IPS-NIHi7 (cell line): ENCODE measurements around the gene HCAR2.
"Not testable (repeated sequence)": the region's sequence is repeated elsewhere in the genome, so short reads cannot be mapped to it uniquely, and the experiment has no call there.

Experiments
- DNase-seq: peaks from one replicate; pipeline ENCODE4 v3.0.0; 2012; ENCODE audit warnings: mixed read lengths; ENCODE audit errors: extremely low spot score

HCAR2 gene

DNA sequence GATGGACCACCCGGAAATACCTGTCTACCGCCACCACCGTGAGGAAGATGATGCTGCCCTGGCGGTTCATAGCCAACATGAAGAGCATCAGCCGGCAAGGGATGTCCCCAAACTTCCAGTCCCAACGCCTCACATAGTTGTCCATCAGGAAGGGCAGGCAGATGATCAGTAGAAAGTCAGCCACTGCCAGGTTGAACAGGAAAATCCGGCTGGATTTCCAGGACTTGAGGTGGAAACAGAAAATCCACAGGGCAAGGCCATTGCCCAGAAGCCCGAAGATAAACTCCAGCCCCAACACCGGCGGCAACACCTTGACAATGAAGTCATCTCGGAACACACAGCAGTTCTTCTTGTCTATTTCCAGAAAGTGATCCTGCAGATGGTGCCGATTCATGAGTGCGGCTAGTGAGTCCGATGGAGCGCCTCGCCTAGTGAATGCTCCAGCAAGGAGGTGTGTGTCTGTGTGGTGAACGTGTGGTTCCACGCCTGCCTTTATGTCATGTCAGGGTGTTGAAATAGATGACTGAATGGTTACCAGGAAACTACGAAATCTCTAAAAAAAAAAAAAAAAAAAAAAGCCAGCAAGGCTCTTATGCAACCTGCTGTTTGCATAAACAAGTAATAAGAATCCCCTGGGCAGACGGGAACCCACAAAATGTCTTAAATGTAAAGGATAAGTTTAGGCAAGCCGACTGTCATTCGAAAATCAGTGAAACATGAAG is at the start of gene HCAR2:
TSS of gene HCAR2 (minus strand) at position 468 of the 722 bp plus-strand sequence. CDS start at position 394, 74 bp downstream.
- not testable (repeated sequence) for DNase-seq

DNA sequence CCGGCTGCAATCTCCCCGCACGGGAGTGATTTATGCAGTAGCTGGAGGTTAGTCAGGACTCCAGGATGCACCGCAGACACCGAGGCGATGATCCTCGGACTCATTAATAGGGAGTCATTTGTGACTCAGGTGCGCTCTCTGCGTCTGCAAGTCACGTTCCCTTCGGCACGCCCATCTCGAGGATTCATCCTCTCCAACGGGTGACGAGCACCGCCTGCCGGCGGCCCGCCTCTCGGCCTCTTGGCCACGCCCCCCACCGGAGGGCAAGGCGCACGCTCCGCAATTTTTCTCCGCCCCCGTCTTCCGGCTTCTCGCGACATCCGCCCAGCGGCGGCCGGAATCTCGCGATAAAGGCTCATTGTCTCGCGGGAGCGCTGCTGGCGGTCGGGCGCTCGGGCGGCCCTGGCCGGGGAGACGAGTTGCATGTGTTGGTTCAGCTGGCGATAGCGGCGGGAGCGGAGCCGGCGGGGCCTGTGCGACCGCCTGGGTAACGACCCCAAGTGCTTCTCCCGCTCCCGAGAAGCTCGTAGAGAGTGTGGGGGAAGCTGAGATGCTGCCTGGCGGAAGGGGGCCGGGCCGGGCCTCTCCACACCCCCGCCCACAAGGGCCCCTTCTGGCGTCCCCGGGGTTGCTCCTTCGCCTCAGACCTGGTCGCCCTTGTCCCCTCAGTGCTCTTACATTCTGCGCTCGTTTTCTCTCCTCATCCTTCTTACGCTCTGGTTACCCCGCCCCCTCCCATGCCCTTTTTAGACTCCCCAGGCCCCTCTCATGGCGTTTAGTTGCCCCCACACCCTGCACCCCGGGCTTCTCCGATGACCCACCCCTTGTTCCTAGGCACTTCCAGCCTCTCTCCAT is 49.5 kb upstream of the HCAR2 start, which contains the start of gene DENR:
TSS of gene DENR (plus strand) at position 361 of the 855 bp plus-strand sequence. CDS start 878 bp downstream, outside the sequence.
- peak; percentile 95 for DNase-seq

DNA sequence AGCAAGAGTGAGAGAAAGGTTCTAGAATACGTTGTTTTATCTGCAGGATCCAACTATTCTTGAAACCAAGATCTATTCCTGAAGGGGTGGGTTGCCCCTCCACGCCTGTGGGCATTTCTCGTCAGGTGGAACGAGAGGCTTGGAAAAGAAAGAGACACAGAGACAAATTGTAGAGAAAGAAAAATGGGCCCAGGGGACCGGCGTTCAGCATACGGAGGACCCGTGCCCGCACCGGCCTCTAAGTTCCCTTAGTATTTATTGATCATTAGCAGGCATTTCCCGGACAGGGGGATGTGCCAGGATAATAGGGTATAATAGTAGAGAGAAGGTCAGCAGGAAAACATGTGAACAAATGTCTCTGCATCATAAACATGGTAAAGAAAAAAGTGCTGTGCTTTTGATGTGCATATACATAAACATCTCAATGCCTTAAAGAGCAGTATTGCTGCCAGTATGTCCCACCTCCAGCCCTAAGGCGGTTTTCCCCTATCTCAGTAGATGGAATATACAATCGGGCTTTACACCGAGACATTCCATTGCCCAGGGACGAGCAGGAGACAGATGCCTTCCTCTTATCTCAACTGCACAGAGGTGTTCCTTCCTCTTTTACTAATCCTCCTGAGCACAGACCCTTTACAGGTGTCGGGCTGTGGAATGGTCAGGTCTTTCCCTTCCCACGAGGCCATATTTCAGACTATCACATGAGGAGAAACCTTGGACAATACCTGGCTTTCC is 47.8 kb upstream of the HCAR2 start:
- DNase-seq: not testable (repeated sequence)

DNA sequence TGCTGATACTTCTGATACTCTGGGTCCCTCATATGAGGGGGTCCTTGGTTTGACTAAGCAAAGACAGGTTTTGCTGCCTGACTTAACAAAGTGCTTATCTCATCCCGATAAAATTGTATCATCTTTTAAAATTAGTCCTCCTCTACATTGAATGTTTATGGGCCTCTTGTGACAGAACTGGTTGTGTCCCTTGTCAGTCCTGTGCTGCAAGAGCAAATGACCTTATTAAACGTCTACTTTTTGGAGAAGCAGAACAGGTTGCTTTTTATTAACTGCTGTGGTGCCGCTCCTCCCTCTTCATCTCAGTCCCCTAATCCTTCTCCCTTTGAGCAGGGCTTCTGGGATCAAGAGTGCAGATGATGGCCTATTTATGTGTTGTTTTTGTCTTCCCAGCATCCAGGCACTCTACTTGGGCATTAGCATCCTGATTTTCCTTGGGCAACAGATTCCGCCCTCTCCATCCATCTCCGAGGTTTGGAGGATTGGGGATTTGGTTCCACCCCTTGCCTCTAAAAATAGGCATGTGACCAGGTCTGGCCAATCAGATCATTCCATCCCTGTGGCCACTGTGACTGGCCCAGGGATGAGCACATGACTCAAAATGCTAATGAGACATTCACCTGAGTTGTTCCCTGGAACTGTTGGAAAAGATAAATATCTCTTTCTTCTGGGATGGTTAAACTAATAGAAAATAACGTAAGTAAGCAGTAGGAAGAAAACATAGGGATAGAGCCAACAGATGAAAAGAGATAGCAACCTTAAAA is 46.6 kb upstream of the HCAR2 start:
- peak; percentile 50 for DNase-seq

DNA sequence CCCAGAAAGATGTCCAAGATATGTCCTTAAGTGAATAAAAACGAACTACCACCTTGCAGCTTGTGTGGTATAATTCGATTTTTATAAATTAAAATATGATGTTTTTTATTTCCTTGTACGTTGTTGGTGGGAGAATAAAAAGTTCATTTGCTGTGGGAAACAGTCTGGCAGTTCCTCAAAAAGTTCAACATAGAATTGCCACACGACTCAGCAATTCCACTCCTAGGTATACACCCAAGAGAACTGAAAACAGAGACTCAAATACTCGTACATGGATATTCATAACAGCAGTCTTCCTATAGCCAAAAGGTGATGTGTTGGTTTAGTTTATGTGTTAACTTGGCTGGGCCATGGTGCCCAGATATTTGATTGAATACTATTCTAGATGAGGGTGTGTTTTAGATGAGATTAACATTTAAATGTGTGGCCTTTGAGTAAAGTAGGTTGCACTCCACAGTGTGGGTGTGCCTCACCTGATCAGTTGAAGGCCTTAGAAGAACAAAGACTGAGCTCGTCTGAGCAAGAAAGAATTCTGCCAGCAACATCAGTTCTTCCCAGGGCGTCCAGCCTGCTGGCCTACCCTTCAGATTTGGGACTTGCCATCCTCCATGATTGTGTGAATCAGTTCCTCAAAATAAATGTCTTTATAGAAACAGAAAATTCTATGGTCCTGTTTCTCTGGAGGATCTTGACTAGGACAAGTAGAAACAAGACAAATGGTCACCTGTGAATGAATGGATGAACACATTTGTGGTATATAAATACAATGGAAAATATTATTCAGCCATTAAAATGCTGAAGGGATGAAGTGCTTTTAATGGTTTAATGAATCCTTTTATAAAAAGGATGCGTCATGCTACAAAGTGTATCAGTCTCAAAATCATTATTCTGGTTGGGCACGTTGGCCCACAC is 44.3 kb upstream of the HCAR2 start:
- DNase-seq: no peak

DNA sequence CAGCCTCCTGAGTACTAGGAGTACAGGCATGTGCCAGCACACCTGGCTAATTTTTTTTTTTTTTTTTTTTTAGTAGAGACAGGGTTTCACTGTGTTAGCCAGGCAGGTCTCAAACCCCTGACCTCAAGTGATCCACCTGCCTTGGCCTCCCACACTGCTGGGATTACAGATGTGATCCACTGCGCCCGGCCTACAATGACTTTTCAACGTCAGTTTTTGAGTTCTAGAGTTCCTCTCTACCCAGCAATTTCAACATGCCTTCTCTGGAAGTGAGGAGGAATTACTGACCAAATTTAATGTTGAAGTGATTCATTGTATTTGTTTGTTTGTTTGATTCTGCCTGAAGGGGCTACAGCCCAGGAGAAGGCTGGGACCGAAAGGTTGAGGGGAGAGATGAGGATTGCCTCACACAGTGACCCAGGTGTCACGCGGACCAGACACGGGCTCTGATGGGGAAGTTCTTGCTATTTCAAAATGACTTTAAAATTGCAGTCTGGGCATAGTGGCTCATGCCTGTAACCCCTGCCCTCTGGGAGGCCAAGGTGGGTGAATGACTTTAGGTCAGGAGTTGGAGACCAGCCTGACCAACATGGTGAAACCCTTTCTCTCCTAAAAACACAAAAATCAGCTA is 40.9 kb upstream of the HCAR2 start:
- DNase-seq: no peak

DNA sequence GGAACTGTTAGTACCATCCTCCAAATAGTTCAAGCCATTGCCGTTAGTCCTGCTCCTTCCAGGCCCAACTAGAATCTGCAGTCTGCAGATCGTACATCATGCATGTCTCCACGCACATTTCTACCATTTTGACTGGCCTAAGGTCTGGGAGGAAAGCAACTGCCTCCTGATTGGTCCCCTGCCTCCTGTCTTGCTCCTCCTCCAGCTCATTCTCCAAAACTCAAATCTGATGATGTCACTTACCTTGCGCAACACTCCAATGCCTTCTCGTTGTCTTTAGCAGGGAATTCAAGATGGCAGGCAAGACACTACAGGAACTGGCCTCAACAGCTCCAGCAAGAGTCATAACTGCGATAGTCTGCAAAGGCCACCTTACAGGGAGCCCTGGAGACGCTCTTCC is 37.2 kb upstream of the HCAR2 start:
- no peak for DNase-seq

DNA sequence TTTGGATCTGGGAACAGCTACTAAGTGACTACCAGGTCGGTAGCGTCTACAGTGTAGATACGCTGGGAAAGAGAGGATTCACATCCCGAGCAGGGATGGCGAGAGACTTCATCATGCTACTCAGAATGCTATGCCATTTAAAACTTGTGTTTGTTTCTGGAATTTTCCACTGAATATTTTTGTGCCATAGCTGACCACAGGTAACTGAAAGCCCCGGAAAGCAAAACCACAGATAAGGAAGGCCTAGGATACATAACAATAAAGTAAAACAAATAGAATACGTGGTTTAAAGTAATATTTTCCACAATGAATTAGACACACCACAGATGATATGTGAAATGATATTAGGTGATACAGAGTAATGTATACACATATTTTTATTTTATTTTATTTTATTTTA is 35.4 kb upstream of the HCAR2 start:
- no peak for DNase-seq

DNA sequence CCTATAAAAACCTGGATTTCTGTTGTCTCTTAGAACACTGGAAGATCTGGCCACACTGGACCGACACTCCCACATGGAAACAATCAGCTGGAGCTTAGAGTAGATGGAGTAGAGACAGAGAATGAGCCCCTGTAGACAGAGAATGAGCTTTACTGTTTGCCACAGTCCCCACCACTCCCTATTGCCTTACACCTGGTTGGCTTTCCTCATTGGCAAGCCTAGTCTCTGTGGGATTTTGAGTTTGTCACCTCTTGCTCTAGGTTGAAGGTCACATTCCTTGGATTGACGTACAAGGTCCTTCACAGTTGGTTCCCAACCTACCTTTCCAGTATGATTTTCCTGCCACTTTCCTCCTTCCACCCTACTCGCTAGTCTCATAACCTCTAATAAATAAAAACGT is 29.5 kb upstream of the HCAR2 start:
- no peak for DNase-seq

DNA sequence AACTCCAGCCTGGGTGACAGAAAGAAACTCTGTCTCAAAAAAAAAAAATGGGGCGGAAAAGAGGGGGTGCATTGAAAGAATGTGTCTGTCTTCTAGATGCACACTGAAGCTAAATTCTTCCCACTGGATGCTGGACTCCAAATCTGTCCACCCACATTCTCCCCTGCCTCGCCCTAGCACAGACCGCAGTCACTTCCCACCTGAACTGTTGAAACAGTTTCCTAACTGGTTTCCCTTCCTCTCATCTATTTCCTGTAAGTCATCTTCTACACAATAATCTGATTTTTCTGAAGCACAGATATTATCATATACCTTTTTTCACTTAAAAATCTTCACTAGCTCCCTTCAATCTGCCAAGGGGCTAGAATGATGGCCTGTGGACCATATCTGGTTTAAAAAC is 29.0 kb upstream of the HCAR2 start:
- no peak for DNase-seq

DNA sequence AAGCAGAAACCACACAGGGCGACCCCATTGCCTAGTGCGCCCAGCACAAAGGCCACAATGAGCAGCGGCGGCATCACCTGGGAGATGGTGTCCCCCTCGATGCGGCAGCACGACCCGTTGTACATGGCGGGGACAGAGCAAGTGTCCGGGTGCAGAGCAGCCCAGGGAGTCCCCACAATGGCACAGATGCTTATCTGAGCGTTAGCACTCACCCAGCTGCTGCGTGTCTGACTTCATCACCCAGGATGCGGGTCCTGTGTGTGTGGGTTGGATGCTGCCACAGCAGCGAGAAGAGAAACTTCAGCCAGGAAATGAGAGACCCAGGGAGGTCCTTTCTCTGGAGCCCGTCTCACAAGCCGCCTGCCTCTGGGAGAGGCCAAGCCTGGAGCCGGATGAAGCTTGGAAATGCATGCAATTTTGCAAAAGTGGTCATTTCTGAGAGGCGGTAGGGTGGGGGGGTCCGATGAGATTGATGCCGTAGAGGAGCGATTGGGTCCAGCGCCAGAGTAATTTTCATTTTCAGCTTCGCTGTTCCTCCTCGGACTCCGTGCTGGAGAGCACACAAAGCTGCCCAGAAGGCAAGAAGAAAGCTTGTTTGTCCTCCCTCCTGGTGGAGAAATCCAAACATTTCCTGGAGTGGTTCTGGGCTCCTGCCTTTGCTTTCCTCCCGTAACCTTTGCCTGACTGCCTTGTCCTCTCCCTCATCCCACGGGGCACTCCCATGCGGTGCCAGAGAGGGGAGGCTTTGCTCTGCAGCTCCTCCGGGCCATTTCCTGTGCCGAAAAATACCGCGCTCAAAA is 27.3 kb upstream of the HCAR2 start, which contains the start of gene HCAR1:
TSS of gene HCAR1 (minus strand) at position 630 of the 800 bp plus-strand sequence. CDS start at position 125, 505 bp downstream.
- no peak for DNase-seq

DNA sequence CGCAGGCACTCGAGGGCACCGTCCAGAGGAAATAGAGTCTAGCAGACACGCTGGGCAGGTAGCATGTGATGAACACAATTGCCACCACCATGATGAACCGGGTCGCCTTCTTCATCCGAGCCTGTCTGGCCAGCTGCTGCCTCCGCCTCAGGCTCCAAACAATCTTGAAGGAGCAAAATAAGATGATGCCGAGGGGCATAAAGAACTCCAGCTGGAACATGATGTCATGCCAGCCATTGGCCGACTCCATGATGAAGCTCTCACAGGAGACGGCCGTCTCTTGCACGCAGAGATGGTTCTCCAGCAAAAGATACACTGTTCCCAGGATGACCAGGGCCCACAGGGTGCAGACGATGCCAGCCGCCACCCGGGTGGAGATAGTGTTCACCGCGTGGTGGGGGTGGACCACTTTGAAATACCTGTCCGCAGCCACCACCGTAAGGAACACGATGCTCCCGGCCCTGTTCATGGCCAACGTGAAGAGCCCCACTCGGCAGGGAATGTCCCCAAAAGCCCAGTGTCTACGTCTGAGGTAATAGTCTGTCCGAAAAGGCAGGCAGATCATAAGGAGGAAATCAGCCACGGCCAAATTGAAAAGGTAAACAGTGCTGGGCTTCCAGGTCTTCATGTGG is 26.5 kb upstream of the HCAR2 start:
- DNase-seq: no peak

DNA sequence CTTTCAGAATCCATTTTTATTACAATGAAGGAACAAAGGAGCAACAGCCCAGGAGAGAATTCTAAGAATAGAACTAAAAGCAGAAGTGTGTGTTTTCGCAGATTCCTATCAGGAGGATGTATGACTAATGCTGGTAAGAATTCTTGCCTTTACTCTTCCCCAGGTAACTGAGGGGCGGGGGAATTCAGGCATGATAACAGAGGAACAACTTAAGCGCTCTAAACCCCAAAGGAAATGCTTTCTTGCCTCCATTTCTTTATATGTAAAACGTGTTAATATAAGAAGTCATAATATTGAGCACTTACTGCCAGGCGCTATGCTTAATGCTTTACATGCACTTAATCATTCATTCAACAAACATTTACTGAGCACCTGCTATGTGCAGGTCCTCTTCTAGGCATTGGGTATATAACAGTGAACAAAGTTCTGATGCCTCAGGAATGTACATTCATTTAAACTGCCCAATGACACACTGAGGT is 23.0 kb upstream of the HCAR2 start:
- DNase-seq: peak; percentile 53

DNA sequence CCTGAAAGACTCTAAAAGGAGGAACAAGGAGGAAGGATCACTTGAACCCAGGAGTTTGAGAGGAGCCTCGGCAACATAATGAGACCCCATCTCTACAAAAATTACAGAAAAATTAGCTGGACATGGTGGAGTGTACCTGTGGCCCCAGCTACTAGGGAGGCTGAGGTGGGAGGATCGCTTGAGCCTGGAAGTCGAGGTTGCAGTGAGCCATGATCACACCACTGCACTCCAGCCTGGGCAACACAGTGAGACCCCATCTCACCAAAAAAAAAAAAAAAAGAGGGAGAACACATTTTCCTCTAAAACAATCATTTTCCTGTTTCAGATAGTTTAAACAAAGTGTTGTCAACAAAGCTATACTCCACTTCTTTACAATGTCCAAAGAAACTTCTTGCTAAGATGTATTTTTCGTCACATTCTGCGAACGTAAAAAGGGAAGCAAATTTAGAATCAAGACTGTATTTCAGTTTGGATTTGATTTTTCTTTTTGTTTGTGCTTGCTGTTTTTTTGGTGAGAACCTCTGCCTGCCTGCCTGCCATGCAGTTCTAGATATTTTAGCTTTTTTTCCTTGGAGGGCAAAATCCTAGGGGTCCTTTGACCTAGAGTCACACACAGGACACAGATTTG is 22.4 kb upstream of the HCAR2 start:
- DNase-seq: no peak

DNA sequence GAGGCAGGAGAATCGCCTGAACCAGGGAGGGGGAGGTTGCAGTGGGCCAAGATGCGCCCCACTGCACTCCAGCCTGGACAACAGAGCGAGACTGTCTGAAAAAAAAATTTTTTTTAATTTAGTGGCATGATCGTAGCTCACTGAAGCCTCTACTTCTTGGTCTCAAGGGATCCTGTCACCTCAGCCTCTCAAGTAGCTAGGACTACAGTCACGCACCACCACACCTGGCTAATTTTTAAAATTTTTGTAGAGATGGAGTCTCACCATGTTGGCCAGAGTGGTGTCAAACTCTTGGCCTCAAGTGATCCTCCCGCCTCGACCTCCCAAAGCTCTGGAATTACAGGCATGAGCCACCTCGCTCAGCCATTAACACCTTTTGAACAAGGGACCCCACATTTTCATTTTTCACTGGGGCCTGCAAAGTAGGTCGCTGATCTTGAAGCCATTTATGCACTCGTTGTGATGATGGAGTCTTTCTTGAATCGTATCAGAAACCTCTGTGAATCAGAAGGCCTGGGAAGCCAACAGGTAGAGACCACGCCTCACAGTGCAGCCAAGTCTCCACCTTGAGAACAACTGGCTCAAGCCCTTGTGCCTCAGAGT is 21.6 kb upstream of the HCAR2 start:
- DNase-seq: no peak

DNA sequence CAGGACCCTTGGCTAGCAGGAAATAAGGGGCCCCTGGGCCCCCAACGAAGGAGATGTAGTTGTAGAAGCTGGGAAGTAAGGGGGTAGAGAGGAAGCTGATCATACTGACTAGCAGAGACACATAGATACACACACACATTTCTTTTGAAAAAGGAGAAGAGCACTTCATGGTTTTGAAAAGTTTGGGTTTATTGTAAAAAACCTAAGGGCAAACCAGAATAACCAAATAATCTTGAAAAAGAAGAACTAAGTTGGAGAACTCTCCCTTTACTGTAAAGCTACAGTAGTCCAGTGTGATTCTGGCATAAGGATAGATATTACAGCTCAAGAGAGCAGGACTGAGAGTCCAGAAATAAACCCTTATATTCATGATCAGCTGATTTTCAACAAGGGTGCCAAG is 19.2 kb upstream of the HCAR2 start:
- DNase-seq: no peak

DNA sequence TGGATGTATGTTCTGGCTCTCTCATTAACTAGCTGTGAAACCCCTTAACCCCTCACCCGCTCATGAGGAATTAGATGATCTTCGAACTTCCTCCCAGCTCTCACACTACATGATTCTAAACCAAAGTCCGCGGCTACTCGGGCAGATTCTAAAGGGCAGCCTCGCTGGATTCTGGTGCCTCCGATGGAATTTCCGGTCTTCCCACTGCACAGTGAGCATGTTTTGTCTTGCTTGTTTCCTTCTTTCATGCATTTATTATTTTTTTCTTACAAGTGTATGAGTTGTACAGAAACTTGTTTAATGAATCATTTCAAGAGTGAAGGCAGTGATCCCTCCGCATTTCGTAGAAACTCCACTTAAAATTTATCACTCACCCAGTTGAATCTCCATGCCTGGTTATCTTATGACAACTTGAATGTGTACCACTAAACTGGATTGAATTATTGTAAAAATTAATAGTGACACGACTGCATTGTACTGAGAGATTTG is 17.9 kb upstream of the HCAR2 start:
- DNase-seq: no peak
